ENCODE data around the gene GATA6. TPM values are rescaled to one million over a fixed set of nuclear protein-coding genes. Genes with fewer than 3 reads are reported as not detected.

GATA6 gene
- polyA plus RNA-seq, 1 donor (not counting 4 experiments of a cell fraction or from before 2014, with no cell fraction given), result 0.37 TPM

GRCh38 chr18:22143347-22144340 lies 25.7 kb upstream of the GATA6 start:
- H3K27ac ChIP-seq (ENCODE audit: control insufficient read depth, insufficient read depth, low read length), result no peak overlapping the region
- no peak overlapping the region for H3K9ac ChIP-seq (ENCODE audit: control insufficient read depth, extremely low read depth, insufficient read depth, low read length)
- no peak for DNase-seq (ENCODE audit: low read depth, low spot score)
- no peak overlapping the region for H2AFZ ChIP-seq (ENCODE audit: control insufficient read depth, low read length)
- H3K36me3 ChIP-seq (ENCODE audit: control insufficient read depth in 2 of 2, extremely low read depth in 1 of 2, insufficient read depth in 2 of 2, low read length in 2 of 2), result no peaks in the 10 kb centered on the region
- H3K9me1 ChIP-seq (ENCODE audit: control insufficient read depth, extremely low read depth, insufficient read depth, low read length), result no peaks in the 10 kb centered on the region
- H3K27me3 ChIP-seq (ENCODE audit: control insufficient read depth, extremely low read depth, insufficient read depth, low read length), result peaks cover 2% of the 10 kb centered on the region
- H3K9me3 ChIP-seq (ENCODE audit: control insufficient read depth, low read depth, low read length), result no peaks in the 10 kb centered on the region
- H3K4me2 ChIP-seq (ENCODE audit: control insufficient read depth, extremely low read depth, insufficient read depth, low read depth, low read length), result no peak overlapping the region
- FAIRE-seq, result no peak
- H4K20me1 ChIP-seq (ENCODE audit: control insufficient read depth, extremely low read depth, insufficient read depth, low read length), result no peaks in the 10 kb centered on the region
- dilution Hi-C loops (cut with MboI; ENCODE audit: extremely low pct_ligation_motif_present, low sequenced_read_pairs), result no loop called here
- H3K4me1 ChIP-seq (ENCODE audit: control insufficient read depth, extremely low read depth, insufficient read depth, low read length), result no peaks in the 10 kb centered on the region
- no peaks in the 10 kb centered on the region for H3K79me2 ChIP-seq (ENCODE audit: control insufficient read depth, insufficient read depth, low read length)
- TF ChIP-seq EZH2 (IDR thresholded peaks at IDR 0.05; ENCODE audit: low read length), result no peak
- TF ChIP-seq CTCF (optimal IDR thresholded peaks at IDR 0.05 in 1 of 3, IDR thresholded peaks at IDR 0.05 in 1 of 3, conservative IDR thresholded peaks at IDR 0.05 in 1 of 3; ENCODE audit: extremely low read depth in 1 of 3, insufficient read depth in 2 of 3, low read length in 3 of 3), result no peak
- no peak overlapping the region for H3K4me3 ChIP-seq (ENCODE audit: control insufficient read depth in 2 of 3, extremely low read depth in 1 of 3, insufficient read depth in 2 of 3, low read depth in 1 of 3, low read length in 3 of 3)

DNA sequence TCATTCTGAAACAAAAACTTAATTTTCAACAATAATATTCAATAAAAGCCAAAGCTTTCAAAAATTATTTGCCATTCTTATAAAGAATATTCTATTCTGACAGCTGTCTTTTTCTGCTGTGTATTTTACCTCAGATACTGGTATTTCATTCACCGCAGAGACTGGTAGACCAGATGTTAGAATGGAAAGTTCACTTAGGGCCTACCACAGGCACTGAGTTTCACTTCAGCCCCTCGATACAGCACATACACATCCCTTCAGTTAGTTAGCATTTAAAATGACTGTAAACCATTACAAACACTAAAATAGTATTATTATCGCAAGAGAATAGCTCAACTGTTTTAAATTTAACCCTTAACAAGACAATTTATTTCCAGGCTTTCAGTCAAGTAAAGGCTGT lies 24.2 kb upstream of the GATA6 start:
- H3K9me1 ChIP-seq (ENCODE audit: control insufficient read depth, extremely low read depth, insufficient read depth, low read length), result no peaks in the 10 kb centered on the region
- H3K27ac ChIP-seq (ENCODE audit: control insufficient read depth, insufficient read depth, low read length), result no peak overlapping the region
- DNase-seq (ENCODE audit: low read depth, low spot score) (no peak), FAIRE-seq (no peak)
- no peaks in the 10 kb centered on the region for H3K79me2 ChIP-seq (ENCODE audit: control insufficient read depth, insufficient read depth, low read length)
- dilution Hi-C loops (cut with MboI; ENCODE audit: extremely low pct_ligation_motif_present, low sequenced_read_pairs), result no loop called here
- peaks cover 2% of the 10 kb centered on the region for H3K27me3 ChIP-seq (ENCODE audit: control insufficient read depth, extremely low read depth, insufficient read depth, low read length)
- H4K20me1 ChIP-seq (ENCODE audit: control insufficient read depth, extremely low read depth, insufficient read depth, low read length), result no peaks in the 10 kb centered on the region
- no peak overlapping the region for H2AFZ ChIP-seq (ENCODE audit: control insufficient read depth, low read length)
- no peaks in the 10 kb centered on the region for H3K9me3 ChIP-seq (ENCODE audit: control insufficient read depth, low read depth, low read length)
- no peak for TF ChIP-seq CTCF (optimal IDR thresholded peaks at IDR 0.05 in 1 of 3, IDR thresholded peaks at IDR 0.05 in 1 of 3, conservative IDR thresholded peaks at IDR 0.05 in 1 of 3; ENCODE audit: extremely low read depth in 1 of 3, insufficient read depth in 2 of 3, low read length in 3 of 3)
- TF ChIP-seq EZH2 (IDR thresholded peaks at IDR 0.05; ENCODE audit: low read length), result no peak
- H3K4me3 ChIP-seq (ENCODE audit: control insufficient read depth in 2 of 3, extremely low read depth in 1 of 3, insufficient read depth in 2 of 3, low read depth in 1 of 3, low read length in 3 of 3), result no peak overlapping the region
- no peaks in the 10 kb centered on the region for H3K36me3 ChIP-seq (ENCODE audit: control insufficient read depth in 2 of 2, extremely low read depth in 1 of 2, insufficient read depth in 2 of 2, low read length in 2 of 2)
- H3K9ac ChIP-seq (ENCODE audit: control insufficient read depth, extremely low read depth, insufficient read depth, low read length), result no peak overlapping the region
- H3K4me2 ChIP-seq (ENCODE audit: control insufficient read depth, extremely low read depth, insufficient read depth, low read depth, low read length), result no peak overlapping the region
- H3K4me1 ChIP-seq (ENCODE audit: control insufficient read depth, extremely low read depth, insufficient read depth, low read length), result no peaks in the 10 kb centered on the region

Measured in keratinocyte (primary cell).